GM21528 (cell line): ENCODE data around the gene XPNPEP3.
A peak's percentile ranks its signal among the peaks of the same experiment; 100 is the strongest.
"Not testable (repeated sequence)": the region's sequence is repeated elsewhere in the genome, so short reads cannot be mapped to it uniquely, and the experiment has no call there.

Experiments
- ATAC-seq: cut with Tn5 transposase; IDR thresholded peaks from one replicate; pipeline ENCODE4 v1.9.1; 2021; ENCODE audit warnings: mild to moderate bottlenecking, moderate library complexity; ENCODE audit not compliant: unreplicated experiment, low FRiP score

The XPNPEP3 gene

GRCh38 chr22:40855979-40856512 is 902 bp upstream of the XPNPEP3 start:
- ATAC-seq, result peak; percentile 30

- ATAC-seq, result no peak
These were observed 434 bp downstream of the XPNPEP3 start for GRCh38 chr22:40857309-40857855.

GRCh38 chr22:40862013-40862412 is 5.1 kb downstream of the XPNPEP3 start, which contains the start of gene DNAJB7:
Gene DNAJB7, minus strand, starts transcription at chr22:40862113. Its CDS starts 119 bp downstream, at chr22:40861994.
- no peak for ATAC-seq

GRCh38 chr22:40862537-40862936 is 5.6 kb downstream of the XPNPEP3 start:
- no peak for ATAC-seq

- ATAC-seq, result no peak
These were observed 10.2 kb downstream of the XPNPEP3 start for GRCh38 chr22:40867109-40867508.

- not testable (repeated sequence) for ATAC-seq
These were observed 11.4 kb downstream of the XPNPEP3 start for GRCh38 chr22:40868379-40868778.

GRCh38 chr22:40874016-40874415 is 17.1 kb downstream of the XPNPEP3 start:
- no peak for ATAC-seq

- ATAC-seq, result no peak
These were observed 18.2 kb downstream of the XPNPEP3 start for GRCh38 chr22:40875111-40875510.

- ATAC-seq, result no peak
These were observed 20.0 kb downstream of the XPNPEP3 start for GRCh38 chr22:40876907-40877306.

- no peak for ATAC-seq
These were observed 20.5 kb downstream of the XPNPEP3 start for GRCh38 chr22:40877488-40877887.

GRCh38 chr22:40878922-40879321 is 22.0 kb downstream of the XPNPEP3 start:
- no peak for ATAC-seq

- no peak for ATAC-seq
These were observed 32.2 kb downstream of the XPNPEP3 start for GRCh38 chr22:40889116-40889515.

GRCh38 chr22:40890881-40891280 is 33.9 kb downstream of the XPNPEP3 start:
- ATAC-seq, result no peak

- ATAC-seq, result no peak
These were observed 37.5 kb downstream of the XPNPEP3 start for GRCh38 chr22:40894417-40894816.

- ATAC-seq, result no peak
These were observed 42.0 kb downstream of the XPNPEP3 start for GRCh38 chr22:40898850-40899357.

GRCh38 chr22:40904101-40904500 is 47.2 kb downstream of the XPNPEP3 start:
- ATAC-seq, result no peak

- ATAC-seq, result no peak
These were observed 51.9 kb downstream of the XPNPEP3 start for GRCh38 chr22:40908895-40909294.

- ATAC-seq, result no peak
These were observed 54.8 kb downstream of the XPNPEP3 start for GRCh38 chr22:40911772-40912171.

GRCh38 chr22:40912987-40913386 is 56.0 kb downstream of the XPNPEP3 start:
- not testable (repeated sequence) for ATAC-seq

GRCh38 chr22:40919446-40919845 is 62.5 kb downstream of the XPNPEP3 start:
- no peak for ATAC-seq

- ATAC-seq, result no peak
These were observed 63.6 kb downstream of the XPNPEP3 start for GRCh38 chr22:40920526-40920925.
